ENCODE measurements around the gene PJVK. TPM values are rescaled to one million over a fixed set of nuclear protein-coding genes. Genes with fewer than 3 reads are reported as not detected.

PJVK gene, protein sequence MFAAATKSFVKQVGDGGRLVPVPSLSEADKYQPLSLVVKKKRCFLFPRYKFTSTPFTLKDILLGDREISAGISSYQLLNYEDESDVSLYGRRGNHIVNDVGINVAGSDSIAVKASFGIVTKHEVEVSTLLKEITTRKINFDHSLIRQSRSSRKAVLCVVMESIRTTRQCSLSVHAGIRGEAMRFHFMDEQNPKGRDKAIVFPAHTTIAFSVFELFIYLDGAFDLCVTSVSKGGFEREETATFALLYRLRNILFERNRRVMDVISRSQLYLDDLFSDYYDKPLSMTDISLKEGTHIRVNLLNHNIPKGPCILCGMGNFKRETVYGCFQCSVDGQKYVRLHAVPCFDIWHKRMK
- 1 to 10 TPM in 5 of 6 donors, not detected in 1; 1.7 to 3.7 (median 2.1) TPM for total RNA-seq

DNA sequence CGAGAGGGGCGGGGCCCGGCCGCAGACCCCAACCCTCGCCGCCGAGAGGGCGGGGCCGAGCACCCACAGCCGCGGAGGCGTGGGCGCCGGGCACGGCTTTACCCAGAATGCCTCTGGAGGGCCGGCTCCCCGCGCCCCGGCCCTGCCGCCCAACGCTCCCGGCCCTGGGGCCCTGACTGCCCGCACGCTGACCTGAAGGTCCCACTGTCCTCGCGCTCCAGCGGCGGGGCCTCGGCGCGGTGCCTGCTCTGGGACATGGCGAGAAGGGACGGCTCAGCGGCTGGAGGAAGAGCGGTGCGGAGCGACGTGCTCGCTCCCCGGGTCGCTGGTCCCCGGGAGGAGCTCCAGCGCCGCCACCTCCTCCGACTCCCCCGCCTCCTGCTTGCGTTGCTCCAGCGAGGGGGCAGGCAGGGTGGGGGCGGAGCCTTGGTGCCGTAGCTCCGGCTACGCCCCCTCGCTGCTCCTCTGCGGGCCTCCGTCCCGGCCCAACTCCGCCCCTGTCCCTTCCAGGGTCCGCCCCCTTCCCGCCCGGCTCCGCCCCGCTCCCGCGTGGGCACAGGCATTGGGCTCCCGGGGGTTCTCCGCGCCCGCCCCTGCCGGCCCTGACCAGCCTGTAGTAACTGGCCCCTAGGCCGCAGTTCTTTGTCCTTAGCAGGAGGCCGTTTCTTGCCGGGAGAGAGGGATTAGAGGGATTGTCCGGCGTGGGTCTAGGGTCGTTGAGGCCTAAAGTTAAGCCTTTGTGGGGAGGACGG, at the start of gene PJVK, which contains the start of gene PRKRA:
Gene PJVK, plus strand, starts transcription at position 605 of the 752 bp plus-strand sequence. CDS start 2,032 bp downstream, outside the sequence.
Gene PRKRA, minus strand, starts transcription at position 402 of the 752 bp plus-strand sequence. Its CDS starts 145 bp downstream, at position 257.
- H3K9me3 ChIP-seq, result no peaks in the 10 kb centered on the region
- H3K27ac ChIP-seq, result peak within 1 kb of the TSS; percentile 95 to 97 (median 96)
- ATAC-seq (ENCODE audit: low FRiP score in 2 of 2) (peak; percentile 99 to 100), DNase-seq (peak; percentile 99 to 100)
- TF ChIP-seq, protein P1, sequence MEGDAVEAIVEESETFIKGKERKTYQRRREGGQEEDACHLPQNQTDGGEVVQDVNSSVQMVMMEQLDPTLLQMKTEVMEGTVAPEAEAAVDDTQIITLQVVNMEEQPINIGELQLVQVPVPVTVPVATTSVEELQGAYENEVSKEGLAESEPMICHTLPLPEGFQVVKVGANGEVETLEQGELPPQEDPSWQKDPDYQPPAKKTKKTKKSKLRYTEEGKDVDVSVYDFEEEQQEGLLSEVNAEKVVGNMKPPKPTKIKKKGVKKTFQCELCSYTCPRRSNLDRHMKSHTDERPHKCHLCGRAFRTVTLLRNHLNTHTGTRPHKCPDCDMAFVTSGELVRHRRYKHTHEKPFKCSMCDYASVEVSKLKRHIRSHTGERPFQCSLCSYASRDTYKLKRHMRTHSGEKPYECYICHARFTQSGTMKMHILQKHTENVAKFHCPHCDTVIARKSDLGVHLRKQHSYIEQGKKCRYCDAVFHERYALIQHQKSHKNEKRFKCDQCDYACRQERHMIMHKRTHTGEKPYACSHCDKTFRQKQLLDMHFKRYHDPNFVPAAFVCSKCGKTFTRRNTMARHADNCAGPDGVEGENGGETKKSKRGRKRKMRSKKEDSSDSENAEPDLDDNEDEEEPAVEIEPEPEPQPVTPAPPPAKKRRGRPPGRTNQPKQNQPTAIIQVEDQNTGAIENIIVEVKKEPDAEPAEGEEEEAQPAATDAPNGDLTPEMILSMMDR (IDR thresholded peaks at IDR 0.05), result peak in 4 of 6 experiments; percentile 8 to 30 (median 21)
- TF ChIP-seq POLR2A (IDR thresholded peaks at IDR 0.05), result peak in 3 of 4 donors; percentile 90 to 97 (median 91)
- TF ChIP-seq POLR2AphosphoS5 (IDR thresholded peaks at IDR 0.05), result peak; percentile 84 to 94
- no peak for TF ChIP-seq EP300 (IDR thresholded peaks at IDR 0.05)
- H3K4me1 ChIP-seq, result peaks cover 20 to 26% (median 21%) of the 10 kb centered on the region in 4 donors
- WGBS, 2 donors, result 0% methylated on average over 7 to 10 of the region's 76 CpGs
- H3K4me3 ChIP-seq, result peak within 1 kb of the TSS; percentile 36 to 88 (median 75)
- H3K27me3 ChIP-seq, result no peaks in the 10 kb centered on the region
- peaks cover 4 to 17% (median 10%) of the 10 kb centered on the region in 4 donors for H3K36me3 ChIP-seq

DNA sequence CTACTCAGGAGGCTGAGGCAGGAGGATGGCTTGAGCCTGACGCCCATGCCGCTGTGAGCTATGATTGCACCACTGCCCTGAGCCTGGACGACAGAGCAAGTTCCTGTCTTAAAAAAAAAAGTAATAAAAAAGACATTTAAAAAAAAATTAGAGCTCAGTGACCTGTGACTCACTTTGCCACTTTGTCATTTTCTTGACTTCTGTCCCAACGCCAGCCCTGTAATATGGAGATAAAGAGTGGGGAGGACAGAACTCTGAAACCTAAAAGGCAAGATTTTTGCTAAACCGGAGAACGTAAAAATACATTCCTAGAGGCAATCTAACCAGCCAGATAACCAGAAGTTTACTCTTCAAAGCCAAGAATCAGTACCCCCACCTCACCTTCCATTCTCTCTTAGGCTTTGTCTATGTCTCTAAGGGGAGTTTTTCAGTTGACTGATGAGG, 49.2 kb upstream of the PJVK start:
- H3K4me1 ChIP-seq, result peaks cover 0 to 12% (median 6%) of the 10 kb centered on the region in 4 donors
- no peaks in the 10 kb centered on the region for H3K36me3 ChIP-seq
- no peaks in the 10 kb centered on the region for H3K9me3 ChIP-seq
- H3K27me3 ChIP-seq, result no peaks in the 10 kb centered on the region
- TF ChIP-seq, protein P1 (IDR thresholded peaks at IDR 0.05), result no peak
- H3K4me3 ChIP-seq, result no peak overlapping the region
- WGBS, 2 donors, result 76 to 78% methylated on average over 6 of the region's 6 CpGs
- no peak for DNase-seq
- H3K27ac ChIP-seq, result no peak overlapping the region
- no peak for ATAC-seq (ENCODE audit: low FRiP score in 2 of 2)

DNA sequence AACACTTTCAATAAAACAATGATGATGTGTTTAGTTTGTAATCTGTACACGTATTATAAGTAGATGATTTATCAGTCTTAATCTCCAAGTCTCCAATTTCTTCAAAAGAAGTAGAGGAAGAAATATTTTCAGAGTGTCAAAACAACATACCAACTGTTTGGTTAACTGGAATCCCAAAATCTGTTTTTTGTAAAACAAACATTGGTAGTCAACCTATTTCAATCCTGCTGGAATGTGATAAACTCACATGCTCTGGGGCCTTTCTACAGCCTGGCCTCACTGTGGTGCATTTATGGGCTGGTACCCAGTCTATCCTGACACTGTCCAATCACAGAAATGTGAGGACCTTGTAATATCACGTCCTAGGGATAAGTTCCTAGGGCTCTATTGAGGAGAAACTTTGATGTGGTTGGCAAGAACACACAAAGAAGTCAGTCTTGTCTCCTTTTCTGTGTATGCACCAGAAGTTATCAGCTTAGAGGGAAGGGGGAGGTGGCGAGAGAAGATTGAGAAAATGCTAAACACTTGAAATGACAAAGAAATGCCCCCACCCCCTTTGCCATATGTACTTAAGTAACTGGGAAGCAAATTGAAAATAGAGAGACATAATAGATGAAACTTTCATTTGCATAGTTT, 47.4 kb upstream of the PJVK start:
- DNase-seq (no peak), ATAC-seq (ENCODE audit: low FRiP score in 2 of 2) (no peak)
- Histone ChIP-seq H3K4me1 (peaks cover 0 to 12% (median 6%) of the 10 kb centered on the region in 4 donors), H3K27me3 (no peaks in the 10 kb centered on the region), H3K9me3 (no peaks in the 10 kb centered on the region), H3K27ac (no peak overlapping the region), H3K36me3 (no peaks in the 10 kb centered on the region), H3K4me3 (no peak overlapping the region)
- 58 to 78% methylated on average over 3 of the region's 3 CpGs for WGBS, 2 donors
- TF ChIP-seq POLR2A (IDR thresholded peaks at IDR 0.05) (no peak), POLR2AphosphoS5 (IDR thresholded peaks at IDR 0.05) (no peak), EP300 (IDR thresholded peaks at IDR 0.05) (no peak)
- TF ChIP-seq, protein P1 (IDR thresholded peaks at IDR 0.05), result no peak

DNA sequence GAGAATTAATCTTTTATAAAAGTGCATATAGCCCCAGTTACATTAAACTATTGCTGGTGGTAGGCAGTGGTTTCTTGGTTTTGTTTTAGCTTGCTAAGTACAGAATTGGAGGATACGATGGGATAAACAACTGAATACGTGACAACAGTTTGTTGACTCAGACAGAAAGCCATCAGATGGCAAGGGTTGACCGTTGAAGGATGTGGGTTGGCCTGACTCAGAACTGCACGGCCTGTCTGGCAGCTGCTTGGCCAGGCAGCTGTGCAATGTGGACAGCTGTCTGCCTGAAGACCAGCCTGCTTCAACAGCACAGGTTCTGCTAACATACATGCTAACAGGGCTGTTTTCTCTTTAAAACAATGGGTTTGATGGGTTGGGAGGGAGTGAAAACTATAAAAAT, 46.8 kb upstream of the PJVK start:
- Histone ChIP-seq H3K36me3 (no peaks in the 10 kb centered on the region), H3K4me1 (peaks cover 0 to 12% (median 6%) of the 10 kb centered on the region in 4 donors), H3K9me3 (no peaks in the 10 kb centered on the region), H3K4me3 (no peak overlapping the region), H3K27ac (no peak overlapping the region), H3K27me3 (no peaks in the 10 kb centered on the region)
- TF ChIP-seq EP300 (IDR thresholded peaks at IDR 0.05) (no peak), POLR2AphosphoS5 (IDR thresholded peaks at IDR 0.05) (peak; percentile 11 to 57), POLR2A (IDR thresholded peaks at IDR 0.05) (no peak)
- TF ChIP-seq, protein P1 (IDR thresholded peaks at IDR 0.05), result no peak
- DNase-seq (peak in 1 of 2 donors; percentile 24), ATAC-seq (ENCODE audit: low FRiP score in 2 of 2) (peak in 1 of 2 donors; percentile 71)
- WGBS, 2 donors, result 25 to 39% methylated on average over 4 of the region's 4 CpGs
